H1 (cell line): Measurements from ENCODE around the gene ANKRD11. TPM values are rescaled to one million over a fixed set of nuclear protein-coding genes. Genes with fewer than 3 reads are reported as not detected.
A peak's percentile ranks its signal among the peaks of the same experiment; 100 is the strongest.

ENCODE experiments used
- CTCF ChIA-PET: fragments of 300-600 bp; sonication (Branson Sonifier 250); formaldehyde crosslinking; loops from one replicate; lab custom pipeline; 2021; ENCODE audit not compliant: partially characterized antibody; lab: Charles Lee
- POLR2A ChIA-PET: fragments of 300-600 bp; sonication (Branson Sonifier 250); formaldehyde crosslinking; loops from one replicate; lab custom pipeline; 2021; ENCODE audit warnings: inconsistent platforms; ENCODE audit not compliant: partially characterized antibody; lab: Charles Lee
- DNase-seq, 2 experiments: peaks; one replicate each; pipeline versions ENCODE4 v3.0.0 to v3.0.0-alpha.2; 2010 to 2022; ENCODE audit warnings: low spot score in 2 of 2, low read depth in 1 of 2, mixed read lengths in 1 of 2
- FAIRE-seq: peaks from 2 replicates; lab custom pipeline; 2011; peaks lifted over from hg19 to GRCh38; lab: Jason Lieb, UNC
- H2AFZ ChIP-seq: 2 replicates; pipeline ENCODE4 v1.8.1; 2012; ENCODE audit warnings: low read length, inconsistent platforms
- H2AK5ac ChIP-seq: 2 replicates; pipeline ENCODE4 v1.6.1; 2013; ENCODE audit warnings: low read depth, low read length
- H2BK120ac ChIP-seq: replicated peaks from 2 replicates; pipeline ENCODE3; 2013; ENCODE audit warnings: low read depth, low read length, inconsistent platforms
- H2BK12ac ChIP-seq: 2 replicates; pipeline ENCODE4 v1.6.1; 2013; ENCODE audit warnings: low read depth, low read length
- H2BK15ac ChIP-seq: 2 replicates; pipeline ENCODE4 v1.6.1; 2013; ENCODE audit warnings: low read length
- H2BK20ac ChIP-seq: 2 replicates; pipeline ENCODE4 v1.6.1; 2013; ENCODE audit warnings: low read length
- H2BK5ac ChIP-seq: 2 replicates; pipeline ENCODE4 v1.6.1; 2013; ENCODE audit warnings: low read depth, low read length
- H3K14ac ChIP-seq: 2 replicates; pipeline ENCODE4 v1.6.1; 2013; ENCODE audit warnings: inconsistent platforms; ENCODE audit not compliant: insufficient read length
- H3K18ac ChIP-seq: 2 replicates; pipeline ENCODE4 v1.6.1; 2013; ENCODE audit warnings: low read length; ENCODE audit errors: extremely low read depth
- H3K23ac ChIP-seq: 2 replicates; pipeline ENCODE4 v1.6.1; 2013; ENCODE audit warnings: inconsistent platforms; ENCODE audit not compliant: insufficient read length
- H3K23me2 ChIP-seq: 2 replicates; pipeline ENCODE4 v1.6.1; 2013; ENCODE audit warnings: low read depth, low read length
- H3K27ac ChIP-seq: 2 replicates; pipeline ENCODE4 v1.6.1; 2011; ENCODE audit warnings: low read depth, low read length, inconsistent platforms
- H3K27me3 ChIP-seq, 4 experiments: replicated peaks in 1 of 4; 1 replicate in 1 of 4; 2 replicates in 3 of 4; pipeline versions ENCODE4 v1.6.1 to v1.8.1; 2011 to 2013; ENCODE audit warnings: low read length in 3 of 4, mild to moderate bottlenecking in 3 of 4, inconsistent platforms in 2 of 4, mixed read lengths in 2 of 4, moderate library complexity in 1 of 4; ENCODE audit not compliant: control insufficient read depth in 3 of 4, insufficient read depth in 3 of 4; ENCODE audit errors: extremely low read depth in 1 of 4
- H3K36me3 ChIP-seq, 4 experiments: 2 replicates each; pipeline versions ENCODE4 v1.6.1 to v1.8.1; 2011 to 2013; ENCODE audit warnings: mild to moderate bottlenecking in 4 of 4, low read length in 3 of 4, moderate library complexity in 2 of 4, control low read depth in 1 of 4, inconsistent platforms in 1 of 4; ENCODE audit not compliant: insufficient read depth in 4 of 4, control insufficient read depth in 2 of 4
- H3K4ac ChIP-seq: replicated peaks from 2 replicates; pipeline ENCODE3; 2013; ENCODE audit warnings: low read length, low read depth, mixed read lengths, inconsistent platforms; ENCODE audit not compliant: insufficient read length
- H3K4me1 ChIP-seq, 4 experiments: replicated peaks in 1 of 4; 1 replicate in 1 of 4; 2 replicates in 3 of 4; pipeline versions ENCODE4 v1.6.1 to v1.8.1; 2011 to 2013; ENCODE audit warnings: low read length in 3 of 4, inconsistent platforms in 2 of 4, mixed read lengths in 1 of 4; ENCODE audit not compliant: insufficient read depth in 4 of 4, control insufficient read depth in 3 of 4
- H3K4me2 ChIP-seq, 2 experiments: 2 replicates each; pipeline versions ENCODE4 v1.6.1 to v1.8.1; 2011 to 2013; ENCODE audit warnings: low read depth in 2 of 2, low read length in 2 of 2, control low read depth in 1 of 2, inconsistent platforms in 1 of 2, mild to moderate bottlenecking in 1 of 2; ENCODE audit not compliant: insufficient read depth in 1 of 2
- H3K4me3 ChIP-seq, 4 experiments: fragments of 200-600, 300-600 bp in 1 of 4; sonication (generic), shearing (Covaris generic), sonication (Bioruptor Twin) in 1 of 4; 2 replicates each; pipeline versions ENCODE4 v1.5.1 to v1.8.1; 2011 to 2016; ENCODE audit warnings: low read length in 4 of 4, low read depth in 3 of 4, control low read depth in 2 of 4, inconsistent platforms in 2 of 4, mild to moderate bottlenecking in 2 of 4, mixed read lengths in 1 of 4, moderate library complexity in 1 of 4; ENCODE audit not compliant: insufficient read depth in 2 of 4; ENCODE audit errors: extremely low read depth in 1 of 4
- H3K56ac ChIP-seq: replicated peaks from 2 replicates; pipeline ENCODE3; 2013; ENCODE audit warnings: low read depth, mild to moderate bottlenecking, mixed read lengths, low read length, inconsistent platforms; ENCODE audit not compliant: insufficient read length
- H3K79me1 ChIP-seq: 2 replicates; pipeline ENCODE4 v1.6.1; 2013; ENCODE audit warnings: low read depth, low read length, control low read depth
- H3K79me2 ChIP-seq, 2 experiments: 2 replicates each; pipeline versions ENCODE4 v1.6.1 to v1.8.1; 2012 to 2013; ENCODE audit warnings: low read length in 2 of 2, mild to moderate bottlenecking in 2 of 2, inconsistent platforms in 1 of 2; ENCODE audit not compliant: insufficient read depth in 2 of 2, control insufficient read depth in 1 of 2
- H3K9ac ChIP-seq, 4 experiments: replicated peaks in 1 of 4; 1 replicate in 1 of 4; 2 replicates in 3 of 4; pipeline versions ENCODE4 v1.6.1 to v1.8.1; 2011 to 2013; ENCODE audit warnings: low read depth in 3 of 4, low read length in 3 of 4, control low read depth in 2 of 4, mild to moderate bottlenecking in 2 of 4, moderate library complexity in 2 of 4, inconsistent platforms in 1 of 4; ENCODE audit errors: extremely low read depth in 1 of 4
- H3K9me3 ChIP-seq, 2 experiments: 2 replicates each; pipeline versions ENCODE4 v1.6.1 to v1.8.1; 2012 to 2013; ENCODE audit warnings: mild to moderate bottlenecking in 2 of 2, moderate library complexity in 2 of 2, control low read depth in 1 of 2, inconsistent platforms in 1 of 2, low read depth in 1 of 2, low read length in 1 of 2, mixed read lengths in 1 of 2; ENCODE audit not compliant: insufficient read depth in 2 of 2
- H4K20me1 ChIP-seq, 2 experiments: replicated peaks in 1 of 2; 2 replicates each; pipeline versions ENCODE3 to v1.8.1; 2011 to 2013; ENCODE audit warnings: inconsistent platforms in 2 of 2, low read length in 2 of 2, mild to moderate bottlenecking in 1 of 2; ENCODE audit not compliant: insufficient read depth in 2 of 2, control insufficient read depth in 1 of 2
- H4K5ac ChIP-seq: 2 replicates; pipeline ENCODE4 v1.6.1; 2013; ENCODE audit warnings: low read length, low read depth, mixed read lengths, inconsistent platforms; ENCODE audit not compliant: insufficient read length
- H4K8ac ChIP-seq: 2 replicates; pipeline ENCODE4 v1.8.0; 2013; ENCODE audit warnings: mild to moderate bottlenecking, moderate library complexity, low read length, inconsistent platforms; ENCODE audit not compliant: insufficient read depth; ENCODE audit errors: extremely low read depth
- H4K91ac ChIP-seq: replicated peaks from 2 replicates; pipeline ENCODE3; 2013; ENCODE audit warnings: low read length, mixed read lengths, inconsistent platforms; ENCODE audit not compliant: insufficient read length
- CHD2 ChIP-seq: IDR thresholded peaks from 2 replicates; pipeline ENCODE4 v1.6.1; 2012; ENCODE audit warnings: low read length, improper control_type of control experiment
- WGBS, 2 experiments: shearing (Covaris generic) in 1 of 2; methylation state at CpG; one replicate each; pipeline versions ENCODE4 v1.1.6 to v1.1.7; 2013 to 2015; ENCODE audit warnings: low lambda C conversion rate in 2 of 2, mixed read lengths in 2 of 2, inconsistent platforms in 1 of 2, low coverage in 1 of 2, missing lambda C conversion rate in 1 of 2; ENCODE audit not compliant: insufficient replicate concordance in 2 of 2, insufficient coverage in 1 of 2, insufficient read length in 1 of 2; ENCODE audit errors: extremely low coverage in 1 of 2, missing lambda C conversion rate in 1 of 2; 5-methylcytosine and 5-hydroxymethylcytosine counted together
- polyA plus RNA-seq, 7 experiments: library from polyadenylated mRNA; depleted of rRNA in 3 of 7; stranded (reverse) in 5 of 7; unstranded in 2 of 7; fragments of >200 nt in 5 of 7; fragments of 200-250 nt in 2 of 7; gene quantifications; 1 replicate in 5 of 7; 2 replicates in 1 of 7; 4 replicates in 1 of 7; pipeline versions ENCODE4 v1.2.1 to v1.2.3, GENCODE V29; 2011 to 2013; ENCODE audit warnings: missing spikeins in 2 of 7, mixed read lengths in 2 of 7
- total RNA-seq: library from RNA; stranded (reverse); fragmentation: NEBNext Ultra II Directional; extraction: Animal tissue kit (Norgen Biotek cat#: 25700); gene quantifications from 2 replicates; pipeline ENCODE4 v1.2.1, GENCODE V29; 2021
- TF ChIP-seq, protein P1 (sequence below): IDR thresholded peaks from 2 replicates; pipeline ENCODE4 v1.6.1; 2012; ENCODE audit warnings: inconsistent platforms

The ANKRD11 gene
- total and polyA plus RNA-seq, 2 of the 8 experiments (the other 6 are each of a cell fraction or from before 2014, with no cell fraction given): 46.5 to 142 TPM

DNA sequence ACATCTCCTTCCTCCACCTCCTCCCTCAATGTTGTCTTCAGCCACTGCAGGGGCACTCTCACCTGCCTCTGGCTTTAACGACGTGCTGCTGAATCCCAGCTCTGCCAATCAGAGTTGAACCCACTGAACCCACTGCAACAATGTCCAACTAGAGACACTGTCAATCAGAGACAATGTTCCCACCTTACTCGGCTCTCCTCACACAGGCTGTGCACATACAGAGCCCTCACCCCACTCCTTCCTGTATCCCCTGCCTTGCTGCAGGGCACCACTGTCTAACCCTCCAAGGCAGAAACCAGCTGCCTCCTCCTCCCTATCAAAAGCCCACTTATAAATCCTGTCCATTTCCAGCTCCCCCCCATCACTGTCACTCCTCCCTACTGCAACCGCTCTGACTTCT is 58.7 kb downstream of the ANKRD11 start:
- Histone ChIP-seq H3K4me3 (no peak overlapping the region), H4K8ac (no peak overlapping the region), H4K20me1 (peaks cover 45% of the 10 kb centered on the region in 2 experiments), H3K56ac (no peak overlapping the region), H3K27ac (no peak overlapping the region), H3K9ac (no peak overlapping the region; a peak in 2 of 7 replicates), H3K36me3 (peaks cover 0 to under 1% (median 0%) of the 10 kb centered on the region in 4 experiments; a peak in 1 of 8 replicates), H2BK12ac (no peak overlapping the region), H3K79me2 (peaks cover 43 to 87% of the 10 kb centered on the region in 2 experiments), H2AK5ac (no peak overlapping the region), H2BK20ac (no peak overlapping the region), H4K5ac (no peak overlapping the region), H2BK15ac (no peak overlapping the region), H3K4ac (no peak overlapping the region), H3K4me2 (peak overlapping the region in 1 of 2 experiments; percentile 36; a peak in 1 of 4 replicates), H2BK5ac (no peak overlapping the region), H3K9me3 (no peaks in the 10 kb centered on the region), H2AFZ (no peak overlapping the region), H3K14ac (no peak overlapping the region), H3K4me1 (peaks cover 3 to 23% (median 11%) of the 10 kb centered on the region in 4 experiments), H3K23ac (no peak overlapping the region), H2BK120ac (no peak overlapping the region), H3K79me1 (peaks cover 41% of the 10 kb centered on the region), H3K18ac (no peak overlapping the region), H3K23me2 (no peaks in the 10 kb centered on the region), H3K27me3 (no peaks in the 10 kb centered on the region), H4K91ac (no peak overlapping the region)
- no peak for FAIRE-seq
- no peak for DNase-seq
- WGBS, 2 experiments: 83% methylated on average over 4 of the region's 4 CpGs; no CpG with 5 or more reads in 1 of the 2 experiments
- ChIA-PET POLR2A (interaction anchor here (1.2 to 5.5 kb wide), 3 partner anchors 9 to 57 kb away, joined by 6 to 21 read pairs (median 10); no protein-coding TSS in a partner anchor), CTCF (interaction anchor here (1.0 to 1.3 kb wide), 2 partner anchors 12 to 13 kb away, joined by 3 read pairs; no protein-coding TSS in a partner anchor)
- TF ChIP-seq, protein P1, sequence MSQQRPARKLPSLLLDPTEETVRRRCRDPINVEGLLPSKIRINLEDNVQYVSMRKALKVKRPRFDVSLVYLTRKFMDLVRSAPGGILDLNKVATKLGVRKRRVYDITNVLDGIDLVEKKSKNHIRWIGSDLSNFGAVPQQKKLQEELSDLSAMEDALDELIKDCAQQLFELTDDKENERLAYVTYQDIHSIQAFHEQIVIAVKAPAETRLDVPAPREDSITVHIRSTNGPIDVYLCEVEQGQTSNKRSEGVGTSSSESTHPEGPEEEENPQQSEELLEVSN: no peak
- TF ChIP-seq CHD2: no peak
